Glutamatergic neuron (in vitro differentiated cells): ENCODE measurements around the gene ALKAL2. TPM values are rescaled to one million over a fixed set of nuclear protein-coding genes. Genes with fewer than 3 reads are reported as not detected.

Source experiments
- DNase-seq: peaks from one replicate; pipeline ENCODE4 v3.0.0; 2022
- H3K27ac Mint-ChIP-seq: one replicate; pipeline ENCODE4 v1.8.0; 2020; ENCODE audit warnings: mild to moderate bottlenecking, mixed read lengths, inconsistent platforms; ENCODE audit not compliant: unreplicated experiment
- H3K27me3 Mint-ChIP-seq: one replicate; pipeline ENCODE4 v1.8.0; 2020; ENCODE audit warnings: mild to moderate bottlenecking, moderate library complexity, mixed read lengths, inconsistent platforms; ENCODE audit not compliant: unreplicated experiment
- H3K36me3 Mint-ChIP-seq: one replicate; pipeline ENCODE4 v1.8.0; 2020; ENCODE audit warnings: mild to moderate bottlenecking, mixed read lengths, inconsistent platforms; ENCODE audit not compliant: unreplicated experiment
- H3K4me1 Mint-ChIP-seq: one replicate; pipeline ENCODE4 v1.8.0; 2020; ENCODE audit warnings: mild to moderate bottlenecking, low read depth, mixed read lengths, inconsistent platforms; ENCODE audit not compliant: unreplicated experiment
- H3K4me3 Mint-ChIP-seq: one replicate; pipeline ENCODE4 v1.8.0; 2020; ENCODE audit warnings: mild to moderate bottlenecking, mixed read lengths, inconsistent platforms; ENCODE audit not compliant: unreplicated experiment
- H3K9me3 Mint-ChIP-seq: one replicate; pipeline ENCODE4 v1.8.0; 2020; ENCODE audit warnings: mild to moderate bottlenecking, moderate library complexity, mixed read lengths, inconsistent platforms; ENCODE audit not compliant: unreplicated experiment
- CTCF ChIP-seq: fragments of 200-600 bp; sonication (generic); IDR thresholded peaks from one replicate; pipeline ENCODE4 v1.5.0; 2021; ENCODE audit not compliant: partially characterized antibody, unreplicated experiment
- total RNA-seq: library from RNA; stranded (reverse); fragmentation: NEBNext Ultra II Directional; extraction: Animal tissue kit (Norgen Biotek cat#: 25700); gene quantifications from one replicate; pipeline ENCODE4 v1.2.1, GENCODE V29; 2021; ENCODE audit not compliant: unreplicated experiment

Gene ALKAL2
- total RNA-seq, 1 donor from 2014 or later: 1.0 TPM

- Mint-ChIP-seq H3K27me3 (no peaks in the 10 kb centered on the region), H3K4me1 (peaks cover 9% of the 10 kb centered on the region), H3K27ac (no peak overlapping the region), H3K36me3 (no peaks in the 10 kb centered on the region), H3K4me3 (no peak overlapping the region), H3K9me3 (no peaks in the 10 kb centered on the region)
- no peak for TF ChIP-seq CTCF
- DNase-seq: no peak
Observed at GRCh38 chr2:279366-279765, 8.5 kb downstream of the ALKAL2 start.

GRCh38 chr2:278927-279320, 9.0 kb downstream of the ALKAL2 start:
- Mint-ChIP-seq H3K36me3 (no peaks in the 10 kb centered on the region), H3K4me1 (peaks cover 9% of the 10 kb centered on the region), H3K4me3 (no peak overlapping the region), H3K9me3 (no peaks in the 10 kb centered on the region), H3K27me3 (no peaks in the 10 kb centered on the region), H3K27ac (no peak overlapping the region)
- DNase-seq: no peak
- no peak for TF ChIP-seq CTCF

GRCh38 chr2:278312-278926, 9.5 kb downstream of the ALKAL2 start:
- no peaks in the 10 kb centered on the region for H3K36me3 Mint-ChIP-seq
- H3K27me3 Mint-ChIP-seq: no peaks in the 10 kb centered on the region
- H3K27ac Mint-ChIP-seq: no peak overlapping the region
- H3K4me1 Mint-ChIP-seq: peaks cover 9% of the 10 kb centered on the region
- no peaks in the 10 kb centered on the region for H3K9me3 Mint-ChIP-seq
- H3K4me3 Mint-ChIP-seq: no peak overlapping the region
- no peak for DNase-seq
- no peak for TF ChIP-seq CTCF

- no peaks in the 10 kb centered on the region for H3K36me3 Mint-ChIP-seq
- H3K4me3 Mint-ChIP-seq: no peak overlapping the region
- H3K9me3 Mint-ChIP-seq: no peaks in the 10 kb centered on the region
- peaks cover 9% of the 10 kb centered on the region for H3K4me1 Mint-ChIP-seq
- H3K27me3 Mint-ChIP-seq: no peaks in the 10 kb centered on the region
- TF ChIP-seq CTCF: no peak
- no peak for DNase-seq
- H3K27ac Mint-ChIP-seq: no peak overlapping the region
Observed at GRCh38 chr2:275466-275865, 12.4 kb downstream of the ALKAL2 start.

GRCh38 chr2:274503-274902, 13.4 kb downstream of the ALKAL2 start:
- H3K27ac Mint-ChIP-seq: no peak overlapping the region
- no peak for TF ChIP-seq CTCF
- H3K9me3 Mint-ChIP-seq: no peaks in the 10 kb centered on the region
- H3K4me1 Mint-ChIP-seq: peaks cover 8% of the 10 kb centered on the region
- H3K36me3 Mint-ChIP-seq: no peaks in the 10 kb centered on the region
- H3K27me3 Mint-ChIP-seq: no peaks in the 10 kb centered on the region
- H3K4me3 Mint-ChIP-seq: no peak overlapping the region
- no peak for DNase-seq
